Measurements from ENCODE around the gene C6orf136. TPM values are rescaled to one million over a fixed set of nuclear protein-coding genes. Genes with fewer than 3 reads are reported as not detected.

Gene C6orf136
- polyA plus RNA-seq, 1 donor (not counting 4 experiments of a cell fraction or from before 2014, with no cell fraction given): 7.8 TPM

GRCh38 chr6:30644769-30645168 is 2.2 kb upstream of the C6orf136 start:
- Histone ChIP-seq H3K27ac (ENCODE audit: control insufficient read depth, insufficient read depth, low read length) (no peak overlapping the region), H4K20me1 (ENCODE audit: control insufficient read depth, extremely low read depth, insufficient read depth, low read length) (no peaks in the 10 kb centered on the region), H3K4me2 (ENCODE audit: control insufficient read depth, extremely low read depth, insufficient read depth, low read depth, low read length) (no peak overlapping the region), H3K9me3 (ENCODE audit: control insufficient read depth, low read depth, low read length) (no peaks in the 10 kb centered on the region), H3K27me3 (ENCODE audit: control insufficient read depth, extremely low read depth, insufficient read depth, low read length) (no peaks in the 10 kb centered on the region), H3K36me3 (ENCODE audit: control insufficient read depth in 2 of 2, extremely low read depth in 1 of 2, insufficient read depth in 2 of 2, low read length in 2 of 2) (peaks cover 13 to 21% of the 10 kb centered on the region in 2 experiments), H3K79me2 (ENCODE audit: control insufficient read depth, insufficient read depth, low read length) (peaks cover 21% of the 10 kb centered on the region), H3K9ac (ENCODE audit: control insufficient read depth, extremely low read depth, insufficient read depth, low read length) (no peak overlapping the region), H3K9me1 (ENCODE audit: control insufficient read depth, extremely low read depth, insufficient read depth, low read length) (peaks cover 2% of the 10 kb centered on the region), H3K4me3 (ENCODE audit: control insufficient read depth in 2 of 3, extremely low read depth in 1 of 3, insufficient read depth in 2 of 3, low read depth in 1 of 3, low read length in 3 of 3) (no peak overlapping the region), H2AFZ (ENCODE audit: control insufficient read depth, low read length) (no peak overlapping the region), H3K4me1 (ENCODE audit: control insufficient read depth, extremely low read depth, insufficient read depth, low read length) (peaks cover 12% of the 10 kb centered on the region)
- dilution Hi-C loops (cut with MboI; ENCODE audit: extremely low pct_ligation_motif_present, low sequenced_read_pairs): no loop called here
- FAIRE-seq (no peak), DNase-seq (ENCODE audit: low read depth, low spot score) (no peak)
- TF ChIP-seq, protein P1, sequence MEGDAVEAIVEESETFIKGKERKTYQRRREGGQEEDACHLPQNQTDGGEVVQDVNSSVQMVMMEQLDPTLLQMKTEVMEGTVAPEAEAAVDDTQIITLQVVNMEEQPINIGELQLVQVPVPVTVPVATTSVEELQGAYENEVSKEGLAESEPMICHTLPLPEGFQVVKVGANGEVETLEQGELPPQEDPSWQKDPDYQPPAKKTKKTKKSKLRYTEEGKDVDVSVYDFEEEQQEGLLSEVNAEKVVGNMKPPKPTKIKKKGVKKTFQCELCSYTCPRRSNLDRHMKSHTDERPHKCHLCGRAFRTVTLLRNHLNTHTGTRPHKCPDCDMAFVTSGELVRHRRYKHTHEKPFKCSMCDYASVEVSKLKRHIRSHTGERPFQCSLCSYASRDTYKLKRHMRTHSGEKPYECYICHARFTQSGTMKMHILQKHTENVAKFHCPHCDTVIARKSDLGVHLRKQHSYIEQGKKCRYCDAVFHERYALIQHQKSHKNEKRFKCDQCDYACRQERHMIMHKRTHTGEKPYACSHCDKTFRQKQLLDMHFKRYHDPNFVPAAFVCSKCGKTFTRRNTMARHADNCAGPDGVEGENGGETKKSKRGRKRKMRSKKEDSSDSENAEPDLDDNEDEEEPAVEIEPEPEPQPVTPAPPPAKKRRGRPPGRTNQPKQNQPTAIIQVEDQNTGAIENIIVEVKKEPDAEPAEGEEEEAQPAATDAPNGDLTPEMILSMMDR (optimal IDR thresholded peaks at IDR 0.05 in 1 of 3, IDR thresholded peaks at IDR 0.05 in 1 of 3, conservative IDR thresholded peaks at IDR 0.05 in 1 of 3; ENCODE audit: extremely low read depth in 1 of 3, insufficient read depth in 2 of 3, low read length in 3 of 3): no peak
- TF ChIP-seq EZH2 (IDR thresholded peaks at IDR 0.05; ENCODE audit: low read length): no peak

- Histone ChIP-seq H3K4me3 (ENCODE audit: control insufficient read depth in 2 of 3, extremely low read depth in 1 of 3, insufficient read depth in 2 of 3, low read depth in 1 of 3, low read length in 3 of 3) (no peak overlapping the region), H3K4me2 (ENCODE audit: control insufficient read depth, extremely low read depth, insufficient read depth, low read depth, low read length) (peak overlapping the region; percentile 79)
- dilution Hi-C loops (cut with MboI; ENCODE audit: extremely low pct_ligation_motif_present, low sequenced_read_pairs): no loop called here
These were observed 944 bp upstream of the C6orf136 start for GRCh38 chr6:30645989-30646388.

More at GRCh38 chr6:30645989-30646388, 944 bp upstream of the C6orf136 start:
- no peak overlapping the region for H2AFZ ChIP-seq (ENCODE audit: control insufficient read depth, low read length)
- peaks cover 2% of the 10 kb centered on the region for H3K9me1 ChIP-seq (ENCODE audit: control insufficient read depth, extremely low read depth, insufficient read depth, low read length)
- no peaks in the 10 kb centered on the region for H3K27me3 ChIP-seq (ENCODE audit: control insufficient read depth, extremely low read depth, insufficient read depth, low read length)
- H3K79me2 ChIP-seq (ENCODE audit: control insufficient read depth, insufficient read depth, low read length): peaks cover 21% of the 10 kb centered on the region
- TF ChIP-seq, protein P1 (optimal IDR thresholded peaks at IDR 0.05 in 1 of 3, IDR thresholded peaks at IDR 0.05 in 1 of 3, conservative IDR thresholded peaks at IDR 0.05 in 1 of 3; ENCODE audit: extremely low read depth in 1 of 3, insufficient read depth in 2 of 3, low read length in 3 of 3): no peak
- no peak for TF ChIP-seq EZH2 (IDR thresholded peaks at IDR 0.05; ENCODE audit: low read length)
- peaks cover 12% of the 10 kb centered on the region for H3K4me1 ChIP-seq (ENCODE audit: control insufficient read depth, extremely low read depth, insufficient read depth, low read length)
- FAIRE-seq: no peak
- H3K9ac ChIP-seq (ENCODE audit: control insufficient read depth, extremely low read depth, insufficient read depth, low read length): no peak overlapping the region
- no peaks in the 10 kb centered on the region for H4K20me1 ChIP-seq (ENCODE audit: control insufficient read depth, extremely low read depth, insufficient read depth, low read length)
- H3K27ac ChIP-seq (ENCODE audit: control insufficient read depth, insufficient read depth, low read length): no peak overlapping the region
- peaks cover 6 to 16% of the 10 kb centered on the region in 2 experiments for H3K36me3 ChIP-seq (ENCODE audit: control insufficient read depth in 2 of 2, extremely low read depth in 1 of 2, insufficient read depth in 2 of 2, low read length in 2 of 2)
- no peaks in the 10 kb centered on the region for H3K9me3 ChIP-seq (ENCODE audit: control insufficient read depth, low read depth, low read length)
- DNase-seq (ENCODE audit: low read depth, low spot score): no peak

All from keratinocyte (primary cell).